AG09319 (cell line): Measurements from ENCODE around the gene RPTOR.

Experiments used
- DNase-seq: peaks from one replicate; pipeline ENCODE4 v3.0.0-alpha.2; 2010; ENCODE audit warnings: low read depth; ENCODE audit errors: extremely low read depth
- CTCF ChIP-seq: IDR thresholded peaks from 2 replicates; pipeline ENCODE4 v1.5.1; 2011; ENCODE audit warnings: low read depth, mild to moderate bottlenecking, inconsistent platforms, low read length, moderate library complexity

The RPTOR gene

GRCh38 chr17:80649200-80649644 is 104.6 kb downstream of the RPTOR start:
- no peak for TF ChIP-seq CTCF
- no peak for DNase-seq

GRCh38 chr17:80649672-80650330 is 105.2 kb downstream of the RPTOR start:
- peak; percentile 74 for DNase-seq
- peak; percentile 36 for TF ChIP-seq CTCF

GRCh38 chr17:80650331-80650672 is 105.7 kb downstream of the RPTOR start:
- TF ChIP-seq CTCF, result no peak
- no peak for DNase-seq

GRCh38 chr17:80650751-80651518 is 106.3 kb downstream of the RPTOR start:
- no peak for DNase-seq
- no peak for TF ChIP-seq CTCF

- no peak for TF ChIP-seq CTCF
- DNase-seq, result no peak
These were observed 108.2 kb downstream of the RPTOR start for GRCh38 chr17:80652756-80653330.

GRCh38 chr17:80653856-80654255 is 109.2 kb downstream of the RPTOR start:
- no peak for TF ChIP-seq CTCF
- DNase-seq, result no peak

- TF ChIP-seq CTCF, result no peak
These were observed 111.0 kb downstream of the RPTOR start for GRCh38 chr17:80655608-80656007.

More at GRCh38 chr17:80655608-80656007, 111.0 kb downstream of the RPTOR start:
- no peak for DNase-seq
